ENCODE measurements around the gene SYNE1.
A peak's percentile ranks its signal among the peaks of the same experiment; 100 is the strongest.
"Not testable (repeated sequence)": the region's sequence is repeated elsewhere in the genome, so short reads cannot be mapped to it uniquely, and the experiment has no call there.

The SYNE1 gene

GRCh38 chr6:152499931-152500330 is 137.2 kb downstream of the SYNE1 start:
- TF ChIP-seq CTCF (IDR thresholded peaks at IDR 0.05; ENCODE audit: low read depth, low read length) = no peak
- no peak for DNase-seq (ENCODE audit: low read depth in 2 of 2)
- no peak overlapping the region for H3K4me3 ChIP-seq (replicated peaks in 1 of 2; ENCODE audit: low read depth in 2 of 2, low read length in 2 of 2)

- no peak for TF ChIP-seq CTCF (IDR thresholded peaks at IDR 0.05; ENCODE audit: low read depth, low read length)
- H3K4me3 ChIP-seq (replicated peaks in 1 of 2; ENCODE audit: low read depth in 2 of 2, low read length in 2 of 2) = no peak overlapping the region
- DNase-seq (ENCODE audit: low read depth in 2 of 2) = no peak
Observed at GRCh38 chr6:152496731-152497130, 140.4 kb downstream of the SYNE1 start.

GRCh38 chr6:152495456-152495855 is 141.7 kb downstream of the SYNE1 start:
- not testable (repeated sequence) for DNase-seq (ENCODE audit: low read depth in 2 of 2); H3K4me3 ChIP-seq (replicated peaks in 1 of 2; ENCODE audit: low read depth in 2 of 2, low read length in 2 of 2)

GRCh38 chr6:152492281-152492680 is 144.9 kb downstream of the SYNE1 start:
- DNase-seq (ENCODE audit: low read depth in 2 of 2) = peak in 1 of 2 donors; percentile 12
- not testable (repeated sequence) for H3K4me3 ChIP-seq (replicated peaks in 1 of 2; ENCODE audit: low read depth in 2 of 2, low read length in 2 of 2)

GRCh38 chr6:152491501-152491900 is 145.7 kb downstream of the SYNE1 start:
- peak in 1 of 2 donors; percentile 62 for DNase-seq (ENCODE audit: low read depth in 2 of 2)
- H3K4me3 ChIP-seq (replicated peaks in 1 of 2; ENCODE audit: low read depth in 2 of 2, low read length in 2 of 2) = not testable (repeated sequence)

- peak; percentile 21 to 83 for DNase-seq (ENCODE audit: low read depth in 2 of 2)
- not testable (repeated sequence) for H3K4me3 ChIP-seq (replicated peaks in 1 of 2; ENCODE audit: low read depth in 2 of 2, low read length in 2 of 2)
Observed at GRCh38 chr6:152490971-152491378, 146.2 kb downstream of the SYNE1 start.

GRCh38 chr6:152484806-152485205 is 152.4 kb downstream of the SYNE1 start:
- no peak overlapping the region for H3K4me3 ChIP-seq (replicated peaks in 1 of 2; ENCODE audit: low read depth in 2 of 2, low read length in 2 of 2)
- no peak for DNase-seq (ENCODE audit: low read depth in 2 of 2)
- no peak for TF ChIP-seq CTCF (IDR thresholded peaks at IDR 0.05; ENCODE audit: low read depth, low read length)

GRCh38 chr6:152482289-152482688 is 154.9 kb downstream of the SYNE1 start:
- DNase-seq (ENCODE audit: low read depth in 2 of 2) = no peak
- TF ChIP-seq CTCF (IDR thresholded peaks at IDR 0.05; ENCODE audit: low read depth, low read length) = no peak
- no peak overlapping the region for H3K4me3 ChIP-seq (replicated peaks in 1 of 2; ENCODE audit: low read depth in 2 of 2, low read length in 2 of 2)

GRCh38 chr6:152478377-152479010 is 158.7 kb downstream of the SYNE1 start:
- no peak overlapping the region for H3K4me3 ChIP-seq (replicated peaks in 1 of 2; ENCODE audit: low read depth in 2 of 2, low read length in 2 of 2)
- TF ChIP-seq CTCF (IDR thresholded peaks at IDR 0.05; ENCODE audit: low read depth, low read length) = no peak
- no peak for DNase-seq (ENCODE audit: low read depth in 2 of 2)
